ENCODE data around the gene ZNF33B.

The ZNF33B gene

GRCh38 chr10:42650374-42650773 lies 12.0 kb upstream of the ZNF33B start:
- DNase-seq (ENCODE audit: low read depth): no peak
- no peak for TF ChIP-seq CTCF (IDR thresholded peaks at IDR 0.05; ENCODE audit: low read depth, low read length)
- no peak for TF ChIP-seq POLR2A (IDR thresholded peaks at IDR 0.05; ENCODE audit: extremely low read depth, insufficient read length)
- no peak for TF ChIP-seq MAX (IDR thresholded peaks at IDR 0.05; ENCODE audit: low read depth, low read length)
- no peak for TF ChIP-seq MYC (IDR thresholded peaks at IDR 0.05; ENCODE audit: low read depth, low read length)
- no peak overlapping the region for H3K4me3 ChIP-seq (ENCODE audit: low read depth, low read length)

- TF ChIP-seq POLR2A (IDR thresholded peaks at IDR 0.05; ENCODE audit: extremely low read depth, insufficient read length): no peak
- TF ChIP-seq MAX (IDR thresholded peaks at IDR 0.05; ENCODE audit: low read depth, low read length): no peak
- no peak for TF ChIP-seq CTCF (IDR thresholded peaks at IDR 0.05; ENCODE audit: low read depth, low read length)
- TF ChIP-seq MYC (IDR thresholded peaks at IDR 0.05; ENCODE audit: low read depth, low read length): no peak
- no peak for DNase-seq (ENCODE audit: low read depth)
- H3K4me3 ChIP-seq (ENCODE audit: low read depth, low read length): no peak overlapping the region
Observed at GRCh38 chr10:42648512-42648911, 10.1 kb upstream of the ZNF33B start.

- no peak for TF ChIP-seq CTCF (IDR thresholded peaks at IDR 0.05; ENCODE audit: low read depth, low read length)
- no peak for TF ChIP-seq MYC (IDR thresholded peaks at IDR 0.05; ENCODE audit: low read depth, low read length)
- TF ChIP-seq MAX (IDR thresholded peaks at IDR 0.05; ENCODE audit: low read depth, low read length): no peak
- TF ChIP-seq POLR2A (IDR thresholded peaks at IDR 0.05; ENCODE audit: extremely low read depth, insufficient read length): no peak
- no peak for DNase-seq (ENCODE audit: low read depth)
- no peak overlapping the region for H3K4me3 ChIP-seq (ENCODE audit: low read depth, low read length)
Observed at GRCh38 chr10:42646687-42647640, 8.6 kb upstream of the ZNF33B start.

GRCh38 chr10:42646214-42646613 lies 7.8 kb upstream of the ZNF33B start:
- no peak for TF ChIP-seq CTCF (IDR thresholded peaks at IDR 0.05; ENCODE audit: low read depth, low read length)
- no peak for TF ChIP-seq POLR2A (IDR thresholded peaks at IDR 0.05; ENCODE audit: extremely low read depth, insufficient read length)
- TF ChIP-seq MYC (IDR thresholded peaks at IDR 0.05; ENCODE audit: low read depth, low read length): no peak
- no peak for TF ChIP-seq MAX (IDR thresholded peaks at IDR 0.05; ENCODE audit: low read depth, low read length)
- no peak for DNase-seq (ENCODE audit: low read depth)
- H3K4me3 ChIP-seq (ENCODE audit: low read depth, low read length): no peak overlapping the region

- no peak overlapping the region for H3K4me3 ChIP-seq (ENCODE audit: low read depth, low read length)
- TF ChIP-seq POLR2A (IDR thresholded peaks at IDR 0.05; ENCODE audit: extremely low read depth, insufficient read length) (no peak), MAX (IDR thresholded peaks at IDR 0.05; ENCODE audit: low read depth, low read length) (no peak), MYC (IDR thresholded peaks at IDR 0.05; ENCODE audit: low read depth, low read length) (no peak), CTCF (IDR thresholded peaks at IDR 0.05; ENCODE audit: low read depth, low read length) (no peak)
- no peak for DNase-seq (ENCODE audit: low read depth)
Observed at GRCh38 chr10:42645516-42645915, 7.1 kb upstream of the ZNF33B start.
